GM19043 (cell line): ENCODE measurements around the gene ME3.

ENCODE experiments used
- ATAC-seq: cut with Tn5 transposase; IDR thresholded peaks from one replicate; pipeline ENCODE4 v1.9.1; 2021; ENCODE audit warnings: low read depth; ENCODE audit not compliant: unreplicated experiment

Gene ME3

GRCh38 chr11:86672007-86672621 is at the start of gene ME3:
Gene ME3 (minus strand): TSS chr11:86672616.
- no peak for ATAC-seq

GRCh38 chr11:86722006-86722405 is 49.6 kb upstream of the ME3 start:
- no peak for ATAC-seq

DNA sequence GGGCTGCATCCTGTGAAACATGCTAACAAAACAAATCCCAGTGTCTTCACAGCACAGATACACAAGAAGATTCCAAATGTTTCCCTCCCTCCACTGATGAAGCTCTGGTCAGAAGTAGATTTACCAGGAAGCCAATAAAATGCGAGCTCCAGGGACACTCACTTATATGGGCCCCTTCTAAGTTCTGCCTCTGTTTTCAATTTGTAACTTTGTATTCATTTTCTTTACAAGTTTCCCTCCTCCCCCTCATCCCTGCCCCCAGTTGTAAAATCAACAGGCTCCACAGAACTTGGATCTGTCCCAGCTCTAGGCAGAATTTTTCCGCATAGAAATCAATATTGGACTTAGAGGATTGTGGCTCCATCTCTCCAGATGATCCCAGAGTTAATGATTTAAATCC is 48.1 kb upstream of the ME3 start:
- no peak for ATAC-seq

- ATAC-seq = no peak
Measured at GRCh38 chr11:86719781-86720463, 47.5 kb upstream of the ME3 start.

DNA sequence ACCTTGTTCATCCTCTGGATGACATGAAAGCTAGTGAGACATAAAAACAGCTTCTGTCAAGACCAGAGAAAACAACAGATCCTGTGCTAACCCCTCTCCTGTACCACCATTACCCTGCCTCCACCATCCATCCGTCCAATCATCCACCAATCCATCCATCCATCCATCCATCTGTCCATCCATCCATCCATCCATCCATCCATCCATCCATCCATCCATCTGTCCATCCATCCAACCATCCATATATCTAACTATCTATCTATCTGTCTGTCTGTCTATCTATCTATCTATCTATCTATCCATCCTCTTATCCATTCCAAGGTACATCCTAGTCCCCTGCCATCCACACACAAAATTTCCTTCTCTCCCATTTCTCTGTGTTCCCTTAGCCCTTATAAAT is 46.6 kb upstream of the ME3 start:
- no peak for ATAC-seq

DNA sequence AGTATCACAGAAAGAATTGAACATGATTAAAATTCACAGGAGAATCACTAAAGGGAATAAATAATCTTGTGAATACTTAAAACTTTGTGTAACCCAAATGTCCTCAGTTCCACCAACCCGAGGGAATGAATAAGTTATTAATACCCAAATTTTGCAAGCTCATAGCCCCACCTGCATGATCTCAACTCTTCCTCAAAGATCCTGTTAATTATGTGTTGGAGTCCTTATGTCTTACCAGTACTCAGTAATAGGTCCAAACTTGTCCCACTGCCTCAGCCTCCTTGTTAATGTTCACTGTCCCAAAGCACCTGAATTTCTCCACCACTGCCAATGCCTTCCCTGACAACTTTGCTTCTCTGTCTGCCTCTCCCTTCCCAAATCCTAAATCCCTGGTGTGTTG is 46.1 kb upstream of the ME3 start:
- ATAC-seq = no peak

DNA sequence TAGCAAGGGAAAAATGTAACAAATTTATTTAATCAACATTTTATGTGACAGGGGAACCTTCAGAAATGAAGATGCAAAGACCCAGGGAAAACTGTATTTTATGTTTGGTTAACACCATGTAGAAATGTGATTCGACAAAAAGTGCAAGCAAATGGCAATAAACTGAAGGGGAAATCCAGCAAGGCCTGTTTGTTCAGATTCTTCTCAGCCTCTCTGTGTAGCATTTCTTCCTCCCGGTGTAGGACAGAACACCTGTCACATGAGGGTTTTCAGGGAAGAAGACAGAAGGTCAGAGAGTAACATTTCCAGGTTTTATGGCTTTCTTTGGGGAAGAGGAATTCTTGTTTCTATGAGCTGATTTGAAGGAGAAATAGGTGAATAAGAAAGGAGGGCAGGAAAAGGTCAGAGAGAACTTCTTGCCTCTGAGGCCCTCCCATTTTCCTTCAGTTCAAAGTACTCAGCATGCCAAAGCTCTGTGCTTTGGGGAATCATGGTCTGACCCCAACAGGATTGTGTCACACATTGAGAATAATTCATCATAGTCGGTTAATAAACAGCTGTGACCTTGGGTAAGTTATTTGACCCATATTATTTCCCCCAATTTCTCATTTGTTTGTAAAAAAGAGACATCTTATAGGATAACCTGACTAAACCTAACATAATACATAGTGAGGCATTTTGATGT is 45.5 kb upstream of the ME3 start:
- ATAC-seq = no peak

DNA sequence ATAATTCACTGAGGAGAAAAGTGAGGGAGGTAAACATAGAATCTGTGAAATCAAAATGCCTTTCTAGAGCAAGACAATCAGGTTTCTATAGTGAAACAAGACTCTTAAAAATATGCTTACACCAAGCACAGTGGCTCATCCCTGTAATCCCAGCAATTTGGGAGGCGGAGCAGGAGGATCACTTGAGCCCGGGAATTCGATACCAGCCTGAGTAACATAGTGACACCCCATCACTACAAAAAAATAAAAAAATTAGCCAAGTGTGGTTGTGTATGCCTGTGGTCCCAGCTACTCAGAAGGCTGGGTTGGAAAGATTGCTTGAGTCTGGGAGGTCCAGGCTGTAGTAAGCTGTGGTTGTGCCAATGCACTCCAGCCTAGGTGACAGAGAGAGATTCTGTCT is 43.2 kb upstream of the ME3 start:
- no peak for ATAC-seq

GRCh38 chr11:86713552-86713951 is 41.1 kb upstream of the ME3 start:
- ATAC-seq = no peak

GRCh38 chr11:86710936-86711335 is 38.5 kb upstream of the ME3 start:
- no peak for ATAC-seq

DNA sequence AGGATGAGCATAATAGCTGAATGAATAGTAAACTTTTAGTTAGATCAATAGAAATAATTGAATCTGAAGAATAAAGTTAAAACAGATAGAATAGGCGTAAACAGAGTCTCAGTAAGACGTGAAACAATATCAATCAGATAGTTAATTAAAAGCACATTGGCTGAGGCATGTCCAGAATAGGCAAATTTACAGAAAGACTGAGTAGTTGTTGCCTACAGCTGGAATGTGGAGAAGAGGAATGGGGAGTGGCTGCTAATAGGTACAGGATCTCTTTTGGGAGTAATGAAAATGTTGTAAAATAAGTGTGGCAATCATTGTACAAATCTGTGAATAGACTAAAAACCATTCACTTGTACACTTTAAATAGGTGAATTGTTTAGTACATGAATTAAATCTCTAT is 36.3 kb upstream of the ME3 start:
- no peak for ATAC-seq

GRCh38 chr11:86706338-86707131 is 34.1 kb upstream of the ME3 start:
- no peak for ATAC-seq

- ATAC-seq = no peak
Measured at GRCh38 chr11:86704710-86705109, 32.3 kb upstream of the ME3 start.

GRCh38 chr11:86703987-86704386 is 31.6 kb upstream of the ME3 start:
- no peak for ATAC-seq

DNA sequence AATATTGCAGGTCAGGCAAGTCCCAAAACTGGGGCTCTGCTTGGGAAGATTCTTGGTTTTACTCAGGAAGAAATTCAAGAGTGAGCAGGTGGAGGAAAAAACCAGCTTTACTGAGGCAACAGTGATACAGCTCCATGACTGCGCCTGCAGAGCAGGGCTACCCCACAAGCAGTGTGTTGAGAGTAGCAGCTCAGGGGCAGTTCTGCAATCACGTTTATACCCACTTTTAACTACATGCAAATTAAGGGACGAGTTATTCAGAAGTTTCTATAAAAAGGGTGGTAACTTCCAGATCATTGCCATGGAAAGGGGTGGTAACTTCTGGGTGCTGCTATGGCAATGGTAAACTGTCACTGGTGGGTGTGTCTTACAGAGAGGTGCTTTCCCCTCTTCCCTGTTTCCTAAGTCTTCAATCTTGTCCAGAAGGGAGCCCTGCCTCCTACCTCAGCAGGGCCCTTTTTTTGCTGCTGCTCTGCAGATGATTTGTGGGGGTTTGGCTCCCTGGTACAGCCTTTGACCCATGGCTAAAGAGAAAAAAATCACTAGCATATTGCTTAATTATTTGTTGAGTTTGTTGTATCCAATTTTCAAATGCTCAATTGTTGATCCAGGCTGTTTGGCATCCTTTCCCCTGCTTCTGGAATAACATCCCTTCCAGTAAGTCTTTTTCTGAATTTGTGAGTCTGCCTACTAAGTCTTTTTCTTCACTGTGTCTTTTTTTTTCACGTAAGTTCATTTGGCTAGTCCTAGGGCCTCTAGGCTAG is 30.0 kb upstream of the ME3 start:
- no peak for ATAC-seq

GRCh38 chr11:86699040-86699791 is 26.8 kb upstream of the ME3 start:
- no peak for ATAC-seq

GRCh38 chr11:86698639-86699038 is 26.2 kb upstream of the ME3 start:
- ATAC-seq = no peak

DNA sequence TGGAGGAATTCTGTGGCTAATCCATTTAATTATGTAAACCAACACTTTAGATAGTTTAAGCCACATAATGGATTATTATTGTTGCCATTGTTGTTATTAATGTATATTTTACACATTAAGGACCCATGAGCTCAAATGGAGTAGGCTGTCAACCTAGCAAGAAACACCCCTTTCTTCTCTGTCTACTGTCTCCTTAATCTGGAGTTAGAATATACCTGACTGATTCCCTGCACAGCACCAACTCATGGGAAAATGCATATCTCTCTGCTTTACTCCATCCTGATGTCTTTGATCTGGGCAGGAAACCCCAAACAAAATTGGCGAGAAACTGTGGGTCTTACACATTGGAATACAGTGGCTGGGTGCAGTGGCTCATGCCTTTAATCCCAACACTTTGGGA is 24.0 kb upstream of the ME3 start:
- no peak for ATAC-seq

- ATAC-seq = no peak
Measured at GRCh38 chr11:86696004-86696403, 23.6 kb upstream of the ME3 start.

DNA sequence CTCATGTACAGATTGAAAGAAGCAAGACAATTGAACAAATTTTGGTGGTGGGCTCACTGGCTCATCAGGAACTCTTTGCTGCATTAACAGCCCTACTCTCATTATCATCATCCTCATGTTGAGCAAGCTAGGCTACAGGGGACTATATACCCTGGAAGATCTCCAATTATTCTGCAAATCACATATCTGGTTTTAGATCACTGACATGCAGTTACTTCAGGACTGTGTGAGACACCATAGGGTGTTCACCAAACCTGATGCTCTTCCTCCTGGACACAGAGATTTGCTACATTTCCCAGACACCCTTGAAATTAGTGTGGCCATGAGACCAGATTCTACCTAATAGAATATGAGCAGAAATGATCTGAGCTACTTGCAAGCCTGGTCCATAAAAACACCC is 23.0 kb upstream of the ME3 start:
- ATAC-seq = no peak
